Non-pigmented ciliary epithelial cell (primary cell): Measurements from ENCODE around the gene MYO7B.
"Not testable (repeated sequence)": the region's sequence is repeated elsewhere in the genome, so short reads cannot be mapped to it uniquely, and the experiment has no call there.

Experiments used
- DNase-seq: peaks from one replicate; pipeline ENCODE4 v3.0.0-alpha.2; 2010; ENCODE audit warnings: low read depth

Gene MYO7B

DNA sequence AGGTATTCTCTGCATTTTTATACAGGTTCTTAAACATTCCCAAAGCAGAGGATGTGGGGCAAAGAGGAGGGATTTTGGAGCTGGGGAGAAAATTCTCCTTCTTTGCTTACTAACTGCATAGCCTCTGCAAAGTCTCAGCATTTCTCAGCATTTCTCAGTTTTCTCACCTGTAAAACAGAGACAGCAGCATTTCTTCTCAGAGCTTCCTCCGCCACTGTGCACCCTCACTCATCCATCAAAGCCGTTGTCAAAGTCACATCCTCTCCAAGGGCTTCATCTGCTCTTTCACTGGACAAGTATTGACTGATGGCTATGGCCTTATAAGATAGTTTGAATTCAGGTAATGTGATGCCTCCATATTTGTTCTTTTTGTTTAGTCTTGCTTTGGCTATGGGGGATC is 17.4 kb downstream of the MYO7B start:
- DNase-seq, result no peak

GRCh38 chr2:127558911-127559310 is 23.4 kb downstream of the MYO7B start:
- DNase-seq, result no peak

DNA sequence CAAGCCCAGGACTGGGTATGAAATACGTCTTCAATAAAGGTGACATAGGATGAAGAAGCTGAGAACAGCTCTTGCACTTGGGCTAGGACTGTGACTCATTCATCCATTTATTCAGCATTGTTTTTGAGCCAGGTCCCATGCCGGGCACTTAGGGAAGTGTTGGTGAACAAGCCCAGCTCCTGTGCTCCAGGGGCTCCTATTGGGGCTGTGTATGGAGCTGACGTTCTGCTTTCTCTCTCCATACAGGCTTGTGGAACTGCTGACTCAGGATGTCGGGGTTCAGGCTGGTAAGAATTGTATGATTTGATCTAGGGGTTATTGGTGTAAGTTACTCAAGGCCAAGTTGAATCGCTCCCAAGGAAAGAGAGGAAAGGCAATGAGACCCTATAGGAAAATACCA is 24.0 kb downstream of the MYO7B start:
- no peak for DNase-seq

DNA sequence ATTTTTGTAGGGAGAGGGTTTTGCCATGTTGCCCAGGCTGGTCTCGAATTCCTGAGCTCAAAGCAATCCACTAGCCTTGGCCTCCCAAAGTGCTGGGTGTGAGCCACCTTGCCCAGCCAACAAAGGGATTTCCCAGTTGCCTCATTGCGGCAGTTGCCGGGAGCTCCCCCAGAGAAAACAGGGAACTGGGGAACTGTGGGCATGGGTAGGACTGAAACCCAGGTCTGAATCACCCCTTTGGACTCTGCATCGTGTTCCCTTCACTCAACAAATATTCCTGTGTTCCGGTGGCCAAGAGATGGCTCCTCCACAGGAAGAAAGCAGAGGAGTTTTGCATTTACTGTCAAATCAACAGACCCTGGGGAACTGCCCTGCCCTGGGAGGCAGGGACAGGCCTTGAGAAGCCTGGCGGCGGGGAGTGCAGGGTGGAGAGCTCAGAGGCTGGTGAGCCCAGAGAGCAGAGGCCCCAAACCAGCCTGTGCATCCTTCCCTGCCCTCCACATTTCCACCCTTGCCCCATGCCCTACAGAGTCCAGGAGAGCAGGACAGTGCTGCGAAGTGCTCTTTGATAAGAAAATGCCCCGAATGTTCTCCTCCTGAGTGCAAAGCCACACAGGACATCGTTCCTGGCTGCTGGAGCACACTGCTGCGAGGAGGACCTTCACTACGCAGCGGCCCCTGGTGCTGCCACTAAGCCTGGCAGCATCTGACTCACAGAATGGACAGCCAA is 24.9 kb downstream of the MYO7B start:
- no peak for DNase-seq

DNA sequence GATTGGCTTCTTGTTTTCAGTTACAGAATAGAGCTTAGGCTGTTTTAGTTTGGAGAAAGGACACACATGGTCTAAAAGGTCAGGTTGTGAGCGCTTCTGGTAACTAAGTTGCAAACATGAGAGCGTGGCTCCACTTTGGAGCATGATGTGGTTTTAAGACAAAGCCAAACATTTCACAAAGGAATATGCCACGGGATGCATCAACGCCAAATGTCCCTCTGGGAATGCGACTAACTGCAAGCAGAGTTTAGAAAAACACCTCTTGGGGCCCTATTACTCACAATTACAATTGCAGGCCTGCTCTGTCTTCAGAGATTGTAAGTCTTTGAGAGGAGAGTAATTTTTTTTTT is 25.4 kb downstream of the MYO7B start:
- no peak for DNase-seq

DNA sequence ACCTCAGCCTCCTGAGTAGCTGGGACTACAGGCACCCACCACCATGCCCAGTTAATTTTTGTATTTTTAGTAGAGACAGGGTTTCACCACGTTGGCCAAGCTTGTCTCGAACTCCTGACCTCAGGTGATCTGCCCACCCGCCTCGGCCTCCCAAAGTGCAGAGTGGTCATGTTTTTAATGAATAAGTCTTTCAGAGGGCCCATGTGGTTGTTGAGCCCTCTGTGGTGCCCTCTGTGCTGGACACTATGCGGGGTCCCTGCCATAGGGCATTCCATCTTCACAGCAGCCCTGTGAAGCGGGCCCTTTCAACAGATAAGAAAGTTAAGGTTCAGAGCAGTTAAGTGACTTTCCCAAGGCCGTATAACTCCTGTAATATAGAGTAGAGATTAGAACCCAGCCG is 25.9 kb downstream of the MYO7B start:
- no peak for DNase-seq

DNA sequence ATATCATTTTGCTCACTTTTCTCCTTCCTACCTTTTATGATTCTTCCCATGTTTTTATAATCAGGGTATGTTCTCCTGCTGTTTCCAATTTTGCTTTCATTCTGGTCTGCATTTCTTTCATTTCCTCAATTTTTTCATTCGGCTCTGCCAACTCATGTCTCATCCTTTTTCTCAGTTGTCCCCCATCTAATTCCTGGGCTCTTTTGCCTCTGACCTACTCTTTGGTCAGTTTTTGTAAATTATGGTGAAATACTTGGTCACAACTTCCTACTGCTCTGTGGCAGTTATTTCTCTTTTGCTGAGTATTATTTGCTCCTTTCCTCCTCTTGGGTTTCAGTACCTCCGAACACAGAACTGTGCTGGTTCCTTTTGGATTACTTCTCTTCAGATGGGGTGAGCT is 27.5 kb downstream of the MYO7B start:
- DNase-seq, result no peak

DNA sequence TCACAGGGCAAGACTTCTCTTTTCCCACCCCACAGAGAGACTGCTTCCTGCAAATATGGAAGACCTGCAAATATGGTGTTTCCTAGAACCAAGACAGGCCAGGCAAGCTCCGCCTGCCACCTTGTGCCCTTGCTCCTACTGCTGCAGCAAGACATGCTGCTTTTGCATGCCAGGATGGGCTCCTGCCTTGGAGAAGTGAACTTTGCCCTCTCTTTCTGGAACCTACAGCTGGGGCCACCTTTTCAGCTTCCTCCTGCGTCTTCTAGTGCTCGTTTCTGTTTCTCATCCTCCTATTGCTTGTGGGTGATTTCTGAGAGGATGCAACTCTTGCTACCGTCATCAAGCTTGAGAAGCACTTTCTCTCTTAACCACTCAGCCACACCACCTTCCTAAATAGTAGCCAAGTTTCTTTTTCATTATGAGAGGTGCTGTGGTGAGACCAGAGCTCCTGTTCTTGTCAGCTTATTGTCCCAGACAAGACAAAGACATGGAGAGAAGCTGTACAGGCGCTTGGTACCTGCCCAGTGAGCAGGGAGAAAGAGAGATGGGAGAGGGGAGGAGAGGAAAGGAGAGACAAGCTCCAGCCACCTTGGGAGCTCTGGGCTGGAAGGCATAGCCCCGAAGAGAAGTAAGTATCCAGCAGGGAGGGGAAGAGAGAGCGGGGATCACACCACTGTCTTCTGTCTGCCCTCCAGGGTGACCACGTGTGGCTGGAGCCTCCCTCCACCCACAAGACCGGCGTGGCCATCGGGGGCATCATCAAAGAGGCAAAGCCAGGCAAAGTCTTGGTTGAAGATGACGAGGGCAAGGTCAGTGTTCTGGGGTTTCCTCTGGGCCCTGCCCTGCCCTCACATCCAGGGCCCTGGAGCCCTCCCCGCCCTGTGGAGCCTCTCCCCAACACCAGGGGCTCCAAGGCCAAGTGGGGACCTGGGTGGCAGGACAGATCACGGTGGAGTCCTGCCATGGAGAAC is 28.3 kb downstream of the MYO7B start:
- DNase-seq, result no peak

GRCh38 chr2:127564429-127565260 is 29.2 kb downstream of the MYO7B start:
- DNase-seq, result no peak

GRCh38 chr2:127565261-127566138 is 30.0 kb downstream of the MYO7B start:
- no peak for DNase-seq

GRCh38 chr2:127566139-127566417 is 30.6 kb downstream of the MYO7B start:
- no peak for DNase-seq

- DNase-seq, result no peak
These were observed 31.1 kb downstream of the MYO7B start for GRCh38 chr2:127566576-127566975.

- DNase-seq, result no peak
These were observed 31.9 kb downstream of the MYO7B start for GRCh38 chr2:127567351-127567854.

- no peak for DNase-seq
These were observed 32.6 kb downstream of the MYO7B start for GRCh38 chr2:127568128-127568527.

DNA sequence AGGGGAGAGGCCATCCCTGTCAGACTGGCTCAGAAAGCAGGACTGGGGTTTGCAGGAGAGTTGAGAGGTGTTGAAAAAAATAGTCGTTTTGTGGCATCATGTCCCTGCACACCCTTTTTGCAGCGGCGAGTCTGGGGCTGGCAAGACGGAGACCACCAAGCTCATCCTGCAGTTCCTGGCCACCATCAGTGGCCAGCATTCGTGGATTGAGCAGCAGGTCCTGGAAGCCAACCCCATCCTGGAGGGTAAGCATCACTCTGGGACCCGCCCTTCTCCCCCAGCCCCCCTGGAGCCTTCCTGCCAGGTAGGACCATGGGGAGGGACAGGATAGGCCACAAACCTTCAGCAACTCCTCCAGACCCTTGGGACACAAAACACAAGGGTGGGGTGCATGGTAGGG is 34.2 kb downstream of the MYO7B start:
- DNase-seq, result no peak

DNA sequence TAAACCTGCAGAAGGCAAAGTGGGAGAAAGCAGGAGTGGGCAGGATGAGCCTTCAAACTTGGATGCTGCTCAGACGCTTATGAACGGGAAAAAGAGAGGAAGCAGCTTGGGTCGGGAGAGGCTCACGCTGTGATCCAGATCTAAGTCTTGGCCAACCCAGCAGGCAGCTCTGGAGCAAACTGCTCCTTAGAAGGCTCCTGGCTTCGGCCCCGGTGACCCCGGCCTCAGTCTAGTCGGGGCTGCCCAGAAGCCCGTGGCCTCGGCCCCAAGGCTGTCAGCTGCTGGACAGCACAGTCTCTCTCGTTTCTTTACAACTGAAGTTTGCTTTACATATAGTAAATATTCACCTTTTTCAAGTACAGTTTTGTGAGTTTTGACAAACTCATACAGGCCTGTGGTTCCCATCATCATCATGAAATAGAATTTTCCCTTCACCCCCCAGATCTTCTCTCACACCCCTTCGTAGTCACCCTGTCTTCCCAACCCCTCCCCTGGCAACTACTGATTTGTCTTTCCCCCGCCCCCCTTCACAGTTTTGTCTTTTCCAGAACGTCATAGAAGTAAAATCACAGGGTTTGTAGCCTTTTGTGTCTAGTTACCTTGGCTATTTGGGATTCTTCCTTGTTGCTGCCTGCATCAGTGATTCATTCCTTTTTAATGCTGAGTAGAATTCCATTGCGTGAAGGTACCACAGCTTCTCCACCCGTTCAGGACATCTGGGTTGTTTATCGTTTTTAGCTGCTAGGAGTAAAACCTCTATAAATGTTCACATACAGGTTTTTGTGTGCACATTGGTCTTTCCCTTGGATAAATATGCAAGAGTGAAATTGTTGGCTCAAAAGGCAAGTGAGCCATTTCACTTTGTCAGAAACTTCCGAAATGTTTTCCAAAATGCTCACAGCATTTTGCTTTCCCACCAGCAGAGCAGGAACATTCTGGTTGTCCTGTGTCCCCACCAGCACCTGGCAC is 35.1 kb downstream of the MYO7B start:
- no peak for DNase-seq

DNA sequence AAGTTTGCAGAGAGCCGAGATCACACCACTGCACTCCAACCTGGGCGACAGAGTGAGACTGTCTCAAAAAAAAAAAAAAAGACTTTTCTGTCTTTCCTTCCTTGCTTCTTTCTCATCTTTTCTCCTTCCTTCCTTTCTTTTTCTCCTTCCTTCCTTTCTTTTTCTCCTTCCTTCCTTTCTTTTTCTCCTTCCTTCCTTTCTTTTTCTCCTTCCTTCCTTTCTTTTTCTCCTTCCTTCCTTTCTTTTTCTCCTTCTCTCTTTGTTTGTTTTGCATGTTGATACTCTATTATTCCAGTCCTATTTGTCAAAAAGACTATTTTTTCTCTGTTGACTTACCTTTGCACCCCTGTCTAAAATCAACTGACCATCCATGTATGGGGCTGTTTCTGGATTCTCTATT is 36.9 kb downstream of the MYO7B start:
- not testable (repeated sequence) for DNase-seq

- no peak for DNase-seq
These were observed 37.4 kb downstream of the MYO7B start for GRCh38 chr2:127572841-127573240.

GRCh38 chr2:127573298-127573697 is 37.8 kb downstream of the MYO7B start:
- no peak for DNase-seq

DNA sequence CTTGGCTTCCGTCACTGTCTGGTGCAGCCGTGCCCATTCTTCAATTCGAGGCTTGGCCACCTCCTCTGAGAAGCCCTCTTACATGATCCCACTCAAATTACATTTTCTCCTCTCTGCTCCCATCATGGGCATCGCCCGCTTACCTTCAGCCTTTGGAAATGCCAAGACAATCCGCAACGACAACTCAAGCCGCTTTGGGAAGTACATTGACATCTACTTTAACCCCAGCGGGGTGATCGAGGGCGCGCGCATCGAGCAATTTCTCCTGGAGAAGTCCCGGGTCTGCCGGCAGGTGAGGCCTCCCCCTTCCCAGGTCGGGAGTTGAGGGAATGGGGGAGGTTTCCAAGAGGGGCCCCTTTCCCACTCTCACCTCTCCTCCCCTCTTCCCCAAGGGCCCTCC is 38.3 kb downstream of the MYO7B start:
- DNase-seq, result no peak
